ENCODE data around the gene SMG6.

Gene SMG6

GRCh38 chr17:2336215-2336851 lies 32.7 kb upstream of the SMG6 start, which contains the start of gene TSR1:
Gene TSR1, minus strand, starts transcription at chr17:2336457. Its CDS starts 30 bp downstream, at chr17:2336427.
- Histone ChIP-seq H3F3A (ENCODE audit: insufficient read depth, low read length) (no peaks in the 10 kb centered on the region), H3K79me2 (ENCODE audit: insufficient read depth, low read length) (peaks cover 15% of the 10 kb centered on the region)

DNA sequence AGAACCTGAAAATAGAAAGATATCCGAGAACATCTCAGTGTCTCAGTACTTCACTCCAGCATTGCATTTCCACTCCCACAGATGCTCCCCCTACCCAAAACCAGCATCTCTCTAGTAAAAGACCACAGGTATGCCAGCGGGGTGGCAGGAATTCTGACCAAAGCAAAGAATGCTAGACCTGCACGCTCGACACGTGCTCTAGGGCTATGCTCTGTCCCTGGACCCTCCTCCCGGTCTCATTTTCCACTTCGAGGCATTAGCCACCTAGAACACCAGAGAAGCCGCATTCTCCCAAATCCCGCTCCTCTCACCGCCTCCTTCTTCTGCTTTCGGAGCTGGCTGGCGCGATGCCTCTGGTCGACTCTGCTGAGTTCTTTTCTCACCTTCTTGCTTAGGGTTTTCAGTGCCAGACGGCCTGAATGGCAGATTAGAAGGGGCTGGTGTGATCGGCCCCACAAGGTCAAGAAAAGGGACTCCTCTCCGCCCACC lies 32.2 kb upstream of the SMG6 start:
- Histone ChIP-seq H3K4me3 (ENCODE audit: low read depth, low read length, poor library complexity, severe bottlenecking) (peak overlapping the region; percentile 91), H3K27ac (ENCODE audit: low read depth, low read length, poor library complexity, severe bottlenecking) (peak overlapping the region; percentile 83), H3K27me3 (ENCODE audit: insufficient read depth, low read length) (no peaks in the 10 kb centered on the region), H3K4me1 (ENCODE audit: insufficient read depth, low read length, severe bottlenecking) (peaks cover 23% of the 10 kb centered on the region), H3K9me2 (ENCODE audit: low read depth, low read length) (no peaks in the 10 kb centered on the region), H3K36me3 (ENCODE audit: insufficient read depth, low read length) (peaks cover 51% of the 10 kb centered on the region), H3F3A (ENCODE audit: insufficient read depth, low read length) (no peaks in the 10 kb centered on the region), H3K9ac (ENCODE audit: low read length) (peak overlapping the region; percentile 94), H2AFZ (ENCODE audit: low read length) (no peak overlapping the region), H3K9me3 (ENCODE audit: low read length) (no peaks in the 10 kb centered on the region), H3K4me2 (ENCODE audit: low read length) (peak overlapping the region; percentile 93), H4K20me1 (ENCODE audit: insufficient read depth, low read length) (no peaks in the 10 kb centered on the region), H3K79me2 (ENCODE audit: insufficient read depth, low read length) (peaks cover 15% of the 10 kb centered on the region)
- no peak for TF ChIP-seq CTCF (IDR thresholded peaks at IDR 0.05; ENCODE audit: low read length)
- no peak for TF ChIP-seq EZH2 (IDR thresholded peaks at IDR 0.05; ENCODE audit: borderline replicate concordance, low read length)

More at GRCh38 chr17:2336215-2336851, 32.7 kb upstream of the SMG6 start, which contains the start of gene TSR1:
- H3K9me3 ChIP-seq (ENCODE audit: low read length): no peaks in the 10 kb centered on the region
- H4K20me1 ChIP-seq (ENCODE audit: insufficient read depth, low read length): no peaks in the 10 kb centered on the region
- peak within 1 kb of the TSS; percentile 93 for H3K4me2 ChIP-seq (ENCODE audit: low read length)
- peaks cover 23% of the 10 kb centered on the region for H3K4me1 ChIP-seq (ENCODE audit: insufficient read depth, low read length, severe bottlenecking)
- no peak within 1 kb of the TSS; the same call in 1 of the 2 replicates for H2AFZ ChIP-seq (ENCODE audit: low read length)
- H3K9ac ChIP-seq (ENCODE audit: low read length): peak within 1 kb of the TSS; percentile 94
- H3K27me3 ChIP-seq (ENCODE audit: insufficient read depth, low read length): no peaks in the 10 kb centered on the region
- TF ChIP-seq CTCF (IDR thresholded peaks at IDR 0.05; ENCODE audit: low read length) (peak; percentile 36), EZH2 (IDR thresholded peaks at IDR 0.05; ENCODE audit: borderline replicate concordance, low read length) (no peak)
- H3K4me3 ChIP-seq (ENCODE audit: low read depth, low read length, poor library complexity, severe bottlenecking): peak within 1 kb of the TSS; percentile 91
- H3K36me3 ChIP-seq (ENCODE audit: insufficient read depth, low read length): peaks cover 48% of the 10 kb centered on the region
- H3K27ac ChIP-seq (ENCODE audit: low read depth, low read length, poor library complexity, severe bottlenecking): peak within 1 kb of the TSS; percentile 83
- H3K9me2 ChIP-seq (ENCODE audit: low read depth, low read length): no peaks in the 10 kb centered on the region

- Histone ChIP-seq H2AFZ (ENCODE audit: low read length) (no peak overlapping the region), H3K36me3 (ENCODE audit: insufficient read depth, low read length) (peaks cover 94% of the 10 kb centered on the region), H3K9me3 (ENCODE audit: low read length) (no peaks in the 10 kb centered on the region), H3K4me1 (ENCODE audit: insufficient read depth, low read length, severe bottlenecking) (peaks cover 18% of the 10 kb centered on the region), H3K9me2 (ENCODE audit: low read depth, low read length) (no peaks in the 10 kb centered on the region), H3K79me2 (ENCODE audit: insufficient read depth, low read length) (peaks cover 15% of the 10 kb centered on the region), H3K9ac (ENCODE audit: low read length) (no peak overlapping the region), H3K27ac (ENCODE audit: low read depth, low read length, poor library complexity, severe bottlenecking) (no peak overlapping the region), H3K27me3 (ENCODE audit: insufficient read depth, low read length) (no peaks in the 10 kb centered on the region), H4K20me1 (ENCODE audit: insufficient read depth, low read length) (no peaks in the 10 kb centered on the region), H3K4me2 (ENCODE audit: low read length) (no peak overlapping the region), H3K4me3 (ENCODE audit: low read depth, low read length, poor library complexity, severe bottlenecking) (no peak overlapping the region), H3F3A (ENCODE audit: insufficient read depth, low read length) (no peaks in the 10 kb centered on the region)
- TF ChIP-seq CTCF (IDR thresholded peaks at IDR 0.05; ENCODE audit: low read length): no peak
- TF ChIP-seq EZH2 (IDR thresholded peaks at IDR 0.05; ENCODE audit: borderline replicate concordance, low read length): no peak
These were observed 27.7 kb upstream of the SMG6 start for GRCh38 chr17:2331303-2331702.

Data from OCI-LY1 (cell line).